ENCODE results near the gene NMRK1.

DNA sequence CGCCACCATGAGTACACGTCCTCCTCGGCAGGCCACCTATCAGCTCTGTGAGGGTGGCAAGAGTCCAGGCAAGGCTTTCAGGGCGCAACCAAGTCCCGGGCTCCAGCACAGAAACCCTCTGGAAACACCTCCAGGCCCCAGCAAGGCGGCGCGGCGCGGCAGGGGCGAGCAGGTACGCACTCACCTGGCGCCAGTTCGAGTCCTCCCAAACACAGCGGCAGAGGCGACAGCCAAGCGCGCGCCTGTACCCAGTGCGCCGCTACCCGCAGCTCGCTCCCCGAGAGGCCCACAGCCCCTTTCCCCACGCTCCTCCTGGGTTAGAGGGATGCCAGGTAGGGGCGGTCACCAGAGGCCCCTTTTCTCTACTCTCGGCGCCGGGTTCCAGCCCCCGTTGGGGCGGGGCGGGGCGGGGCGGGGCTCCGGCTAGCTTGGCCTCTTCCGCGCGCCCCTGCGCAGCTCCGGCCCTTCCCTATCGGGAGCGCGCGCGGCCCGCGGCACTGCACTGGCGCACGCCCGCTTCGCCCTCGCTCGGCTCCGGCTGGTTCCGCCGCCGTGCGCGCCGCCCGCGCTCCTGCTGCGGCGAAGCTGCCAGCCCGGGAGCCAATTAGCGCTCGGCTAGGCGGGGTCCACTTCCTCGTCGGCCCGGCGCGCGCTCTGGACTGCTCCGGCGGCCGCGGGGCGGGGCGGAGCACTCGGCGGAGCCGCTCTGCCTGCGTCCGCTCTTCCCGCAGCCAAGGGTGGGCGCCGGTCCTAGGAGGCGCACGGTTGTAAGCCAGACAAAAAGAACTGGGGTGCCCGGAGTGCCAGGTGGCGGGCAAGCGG lies at the start of gene NMRK1, which contains the start of gene OSTF1:
- TF ChIP-seq CTCF (conservative IDR thresholded peaks at IDR 0.05) (no peak), EZH2 (IDR thresholded peaks at IDR 0.05; ENCODE audit: low read depth) (no peak)

Measured in PC-9 (cell line).